Trophoblast cell (in vitro differentiated cells and primary cell): ENCODE measurements around the gene ALDH3B2.
A peak's percentile ranks its signal among the peaks of the same experiment; 100 is the strongest.

Experiments
- DNase-seq, 2 donors: peaks; one replicate each; pipeline ENCODE4 v3.0.0-alpha.2; 2016
- H2AFZ ChIP-seq: 2 replicates; pipeline ENCODE4 v1.6.1; 2013; ENCODE audit warnings: low read length, moderate library complexity, mild to moderate bottlenecking; ENCODE audit not compliant: insufficient read depth, poor library complexity
- H2AK5ac ChIP-seq: 2 replicates; pipeline ENCODE4 v1.6.1; 2013; ENCODE audit warnings: mild to moderate bottlenecking, low read length
- H2BK120ac ChIP-seq: 2 replicates; pipeline ENCODE4 v1.6.1; 2013; ENCODE audit warnings: low read length, mild to moderate bottlenecking, moderate library complexity; ENCODE audit not compliant: insufficient read depth, poor library complexity
- H2BK12ac ChIP-seq: 2 replicates; pipeline ENCODE4 v1.6.1; 2013; ENCODE audit warnings: mild to moderate bottlenecking, low read length, moderate library complexity
- H2BK5ac ChIP-seq: 2 replicates; pipeline ENCODE4 v1.6.1; 2013; ENCODE audit warnings: low read length, low read depth, moderate library complexity, mild to moderate bottlenecking; ENCODE audit not compliant: poor library complexity
- H3K14ac ChIP-seq: 2 replicates; pipeline ENCODE4 v1.6.1; 2013; ENCODE audit warnings: mild to moderate bottlenecking, low read length
- H3K18ac ChIP-seq: 2 replicates; pipeline ENCODE4 v1.6.1; 2013; ENCODE audit warnings: mild to moderate bottlenecking, low read length
- H3K23ac ChIP-seq: 2 replicates; pipeline ENCODE4 v1.6.1; 2013; ENCODE audit warnings: low read length
- H3K27ac ChIP-seq: 2 replicates; pipeline ENCODE4 v1.5.1; 2013; ENCODE audit warnings: low read depth, mild to moderate bottlenecking, inconsistent platforms, low read length, moderate library complexity
- H3K27me3 ChIP-seq: 2 replicates; pipeline ENCODE4 v1.6.1; 2013; ENCODE audit warnings: inconsistent platforms, mild to moderate bottlenecking, low read length, moderate library complexity; ENCODE audit not compliant: insufficient read depth
- H3K36me3 ChIP-seq, 2 experiments: 1 replicate in 1 of 2; 2 replicates in 1 of 2; pipeline ENCODE4 v1.6.1; 2013; ENCODE audit warnings: low read length in 2 of 2, mild to moderate bottlenecking in 2 of 2, moderate library complexity in 1 of 2; ENCODE audit not compliant: insufficient read depth in 2 of 2, control insufficient read depth in 1 of 2
- H3K4ac ChIP-seq: 2 replicates; pipeline ENCODE4 v1.6.1; 2013; ENCODE audit warnings: low read depth, mild to moderate bottlenecking, low read length, moderate library complexity
- H3K4me1 ChIP-seq, 2 experiments: 1 replicate in 1 of 2; 2 replicates in 1 of 2; pipeline ENCODE4 v1.6.1; 2013; ENCODE audit warnings: low read length in 2 of 2, mild to moderate bottlenecking in 2 of 2, moderate library complexity in 1 of 2; ENCODE audit not compliant: insufficient read depth in 2 of 2, control insufficient read depth in 1 of 2
- H3K4me2 ChIP-seq: 2 replicates; pipeline ENCODE4 v1.6.1; 2013; ENCODE audit warnings: inconsistent platforms, mild to moderate bottlenecking, low read length, moderate library complexity
- H3K4me3 ChIP-seq: 2 replicates; pipeline ENCODE4 v1.5.1; 2013; ENCODE audit warnings: mild to moderate bottlenecking, low read depth, low read length, inconsistent platforms
- H3K79me1 ChIP-seq: one replicate; pipeline ENCODE4 v1.6.1; 2013; ENCODE audit warnings: low read length
- H3K79me2 ChIP-seq: 2 replicates; pipeline ENCODE4 v1.6.1; 2013; ENCODE audit warnings: low read length, mild to moderate bottlenecking; ENCODE audit not compliant: control insufficient read depth, insufficient read depth, poor library complexity
- H3K9ac ChIP-seq: 2 replicates; pipeline ENCODE4 v1.6.1; 2013; ENCODE audit warnings: mild to moderate bottlenecking, low read length
- H3K9me3 ChIP-seq: 2 replicates; pipeline ENCODE4 v1.6.1; 2013; ENCODE audit warnings: low read depth, mild to moderate bottlenecking, control low read depth, inconsistent platforms, low read length; ENCODE audit not compliant: insufficient read depth
- H4K12ac ChIP-seq: 2 replicates; pipeline ENCODE4 v1.6.1; 2013; ENCODE audit warnings: low read depth, mild to moderate bottlenecking, low read length, moderate library complexity
- H4K8ac ChIP-seq: 2 replicates; pipeline ENCODE4 v1.6.1; 2013; ENCODE audit warnings: low read depth, mild to moderate bottlenecking, low read length, moderate library complexity
- H4K91ac ChIP-seq: one replicate; pipeline ENCODE4 v1.6.1; 2013; ENCODE audit warnings: low read depth, mild to moderate bottlenecking, low read length, moderate library complexity
- whole genome bisulfite sequencing: extraction: QIAGEN DNeasy Blood & Tissue Kit; methylation state at CpG from one replicate; pipeline ENCODE4 v1.1.7; 2013; ENCODE audit warnings: missing lambda C conversion rate; ENCODE audit not compliant: insufficient read length, insufficient coverage; ENCODE audit errors: extremely low coverage; 5-methylcytosine and 5-hydroxymethylcytosine counted together

ALDH3B2 gene

DNA sequence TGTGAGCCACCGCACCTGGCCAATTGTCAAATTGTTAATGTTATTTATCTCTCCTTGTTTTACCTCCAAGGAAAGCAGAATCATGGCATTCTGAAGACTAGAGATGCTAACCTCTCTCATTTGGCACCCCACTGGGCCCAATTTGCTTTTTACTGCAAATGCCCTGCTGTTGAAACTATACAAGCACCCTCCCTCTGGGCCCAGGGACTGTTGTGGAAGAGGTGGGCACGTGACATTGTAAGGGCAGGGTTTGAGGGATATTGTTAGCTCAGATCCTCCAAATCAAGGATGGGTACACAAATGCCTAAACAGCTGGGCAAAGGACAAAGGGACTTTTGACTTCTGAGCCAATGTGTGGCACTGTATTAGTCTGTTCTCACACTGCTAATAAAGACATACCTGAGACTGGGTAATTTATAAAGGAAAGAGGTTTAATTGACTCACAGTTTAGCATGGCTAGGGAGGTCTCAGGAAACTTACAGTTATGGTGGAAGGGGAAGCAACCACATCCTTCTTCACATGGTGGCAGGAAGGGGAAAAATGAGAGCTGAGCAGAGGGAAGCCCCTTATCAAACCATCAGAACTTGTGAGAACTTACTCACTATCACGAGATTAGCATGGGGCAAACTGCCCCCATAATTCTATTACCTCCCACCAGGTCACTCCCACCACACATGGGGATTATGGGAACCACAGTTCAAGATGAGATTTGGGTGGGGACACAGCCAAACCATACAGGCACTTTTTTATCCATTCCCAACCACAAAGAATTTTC is 6.5 kb upstream of the ALDH3B2 start:
- H3K18ac ChIP-seq = peak overlapping the region; percentile 26
- H4K91ac ChIP-seq = peak overlapping the region; percentile 84
- H2BK5ac ChIP-seq = no peak overlapping the region
- no peak overlapping the region for H3K27ac ChIP-seq
- no peak for DNase-seq
- no peak overlapping the region for H3K4ac ChIP-seq
- no peak overlapping the region for H2AFZ ChIP-seq
- H3K79me1 ChIP-seq = peaks cover 15% of the 10 kb centered on the region
- H3K14ac ChIP-seq = peak overlapping the region; percentile 37
- H3K4me2 ChIP-seq = no peak overlapping the region
- peak overlapping the region; percentile 75 for H2BK120ac ChIP-seq
- no peaks in the 10 kb centered on the region for H3K9me3 ChIP-seq
- H4K8ac ChIP-seq = peak overlapping the region; percentile 29
- H4K12ac ChIP-seq = no peak overlapping the region
- peak overlapping the region; percentile 90 for H2BK12ac ChIP-seq
- peak overlapping the region; percentile 63 for H2AK5ac ChIP-seq
- no peak overlapping the region for H3K23ac ChIP-seq
- no peaks in the 10 kb centered on the region for H3K27me3 ChIP-seq
- H3K79me2 ChIP-seq = no peaks in the 10 kb centered on the region
- H3K9ac ChIP-seq = no peak overlapping the region
- H3K36me3 ChIP-seq = no peaks in the 10 kb centered on the region
- no peak overlapping the region for H3K4me3 ChIP-seq
- H3K4me1 ChIP-seq = peaks cover 16% of the 10 kb centered on the region in 2 experiments
- no CpG with 5 or more reads among the region's 3 CpGs for WGBS

DNA sequence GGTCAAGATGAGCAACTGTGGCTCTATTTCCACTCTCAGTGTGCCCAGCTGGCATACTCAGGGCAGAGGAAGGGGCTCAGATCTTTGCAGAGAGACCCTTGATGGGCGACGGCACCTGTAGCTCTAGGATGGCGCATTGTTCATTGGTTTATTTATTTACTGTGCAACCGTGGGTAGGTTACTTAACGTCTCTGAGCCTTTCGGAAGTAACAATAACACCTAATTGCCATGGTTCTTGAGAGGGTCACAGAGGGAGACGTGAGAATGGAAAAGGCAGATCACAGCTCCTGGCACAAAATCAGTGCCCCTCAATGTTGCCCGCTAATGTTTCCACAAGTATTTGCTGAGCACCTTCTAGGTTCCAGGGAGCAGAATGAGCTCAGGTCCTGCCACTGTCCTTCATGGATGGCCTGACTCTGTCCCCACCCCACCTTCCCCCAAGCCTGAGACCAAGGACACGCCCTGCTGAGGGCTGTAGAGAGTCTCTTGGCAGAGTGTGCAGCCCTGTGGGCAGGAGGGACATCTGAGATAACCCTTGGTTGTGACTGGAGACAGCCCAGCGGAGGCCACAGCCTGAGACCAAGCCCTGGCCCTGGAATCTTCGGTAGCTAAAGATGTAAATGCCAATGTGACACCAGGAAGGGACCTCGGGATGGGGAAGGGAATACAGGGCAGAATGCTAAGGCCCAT is 780 bp upstream of the ALDH3B2 start:
- Histone ChIP-seq H3K36me3 (no peaks in the 10 kb centered on the region), H3K4me1 (peaks cover 22 to 23% of the 10 kb centered on the region in 2 experiments), H3K27ac (peak overlapping the region; percentile 90), H3K14ac (peak overlapping the region; percentile 96), H2BK5ac (peak overlapping the region; percentile 98), H4K8ac (peak overlapping the region; percentile 89), H2BK12ac (peak overlapping the region; percentile 97), H3K4me2 (peak overlapping the region; percentile 19), H3K27me3 (no peaks in the 10 kb centered on the region), H3K9ac (peak overlapping the region; percentile 25), H3K79me1 (peaks cover 23% of the 10 kb centered on the region), H3K4ac (peak overlapping the region; percentile 82), H4K12ac (peak overlapping the region; percentile 71), H2AK5ac (peak overlapping the region; percentile 93), H4K91ac (peak overlapping the region; percentile 99), H3K23ac (no peak overlapping the region), H2AFZ (peak overlapping the region; percentile 40), H3K18ac (peak overlapping the region; percentile 93), H2BK120ac (peak overlapping the region; percentile 100), H3K4me3 (no peak overlapping the region), H3K9me3 (no peaks in the 10 kb centered on the region), H3K79me2 (peaks cover 12% of the 10 kb centered on the region)
- WGBS = no CpG with 5 or more reads among the region's 12 CpGs
- peak in 1 of 2 donors; percentile 37 for DNase-seq

DNA sequence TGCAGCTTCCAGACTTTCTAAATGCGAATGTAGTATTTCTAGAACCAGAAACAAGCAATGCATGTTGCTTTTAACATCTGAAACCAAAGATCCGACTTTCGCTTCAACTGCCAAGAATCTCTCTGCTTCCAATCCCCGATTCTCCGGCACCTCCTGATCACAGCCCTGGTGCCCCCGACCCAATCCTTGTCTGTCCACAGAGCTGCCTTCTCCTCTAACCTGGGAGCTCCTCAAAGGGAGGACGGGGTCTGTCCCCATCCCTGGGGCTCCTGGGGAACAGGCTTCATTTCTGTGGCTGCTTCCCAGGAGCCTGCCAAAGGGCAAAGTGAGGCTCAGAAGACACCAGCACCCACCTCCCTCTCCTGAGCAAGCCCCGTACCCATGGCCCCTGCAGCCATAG is 521 bp downstream of the ALDH3B2 start:
- DNase-seq = no peak
- Histone ChIP-seq H3K9ac (no peak overlapping the region), H3K79me1 (peaks cover 23% of the 10 kb centered on the region), H3K27me3 (no peaks in the 10 kb centered on the region), H2BK12ac (peak overlapping the region; percentile 73), H3K9me3 (no peaks in the 10 kb centered on the region), H3K79me2 (peaks cover 12% of the 10 kb centered on the region), H3K23ac (no peak overlapping the region), H3K4me1 (peaks cover 22 to 23% of the 10 kb centered on the region in 2 experiments), H3K4ac (peak overlapping the region; percentile 11), H2BK5ac (peak overlapping the region; percentile 88), H3K18ac (peak overlapping the region; percentile 79), H4K8ac (peak overlapping the region; percentile 67), H3K36me3 (no peaks in the 10 kb centered on the region), H3K4me2 (no peak overlapping the region), H2BK120ac (peak overlapping the region; percentile 99), H3K27ac (peak overlapping the region; percentile 51), H4K12ac (peak overlapping the region; percentile 55), H4K91ac (peak overlapping the region; percentile 97), H2AK5ac (peak overlapping the region; percentile 65), H3K14ac (peak overlapping the region; percentile 82), H2AFZ (peak overlapping the region; percentile 70), H3K4me3 (no peak overlapping the region)
- WGBS = no CpG with 5 or more reads among the region's 8 CpGs

DNA sequence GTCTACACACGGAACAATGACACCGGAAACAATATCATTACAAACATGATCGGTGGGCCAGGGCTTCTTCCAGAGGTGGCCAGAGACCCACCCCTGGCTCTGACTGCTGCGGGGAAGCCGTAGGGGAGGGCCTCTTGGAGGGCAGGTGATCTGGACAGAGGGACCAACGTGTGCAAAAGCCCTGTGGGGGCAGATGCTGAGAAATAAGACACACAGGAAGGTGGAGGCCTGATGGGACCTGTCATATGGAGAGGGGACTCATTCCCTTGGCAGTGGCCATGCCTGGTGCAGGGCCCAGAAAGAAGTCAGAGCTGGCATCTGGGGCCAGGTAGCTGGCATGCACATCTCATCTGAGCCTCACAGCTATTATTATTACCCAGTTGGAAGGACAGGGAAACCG is 1.1 kb downstream of the ALDH3B2 start:
- H2BK12ac ChIP-seq = peak overlapping the region; percentile 73
- H3K4ac ChIP-seq = peak overlapping the region; percentile 11
- H3K18ac ChIP-seq = peak overlapping the region; percentile 79
- no peak for DNase-seq
- no peak overlapping the region for H3K4me2 ChIP-seq
- H4K12ac ChIP-seq = no peak overlapping the region
- H3K14ac ChIP-seq = peak overlapping the region; percentile 82
- no peak overlapping the region for H3K9ac ChIP-seq
- H3K27me3 ChIP-seq = no peaks in the 10 kb centered on the region
- peaks cover 12% of the 10 kb centered on the region for H3K79me2 ChIP-seq
- H2BK120ac ChIP-seq = peak overlapping the region; percentile 99
- WGBS = no CpG with 5 or more reads among the region's 7 CpGs
- no peak overlapping the region for H3K23ac ChIP-seq
- no peak overlapping the region for H3K27ac ChIP-seq
- H3K9me3 ChIP-seq = no peaks in the 10 kb centered on the region
- no peak overlapping the region for H3K4me3 ChIP-seq
- H3K79me1 ChIP-seq = peaks cover 23% of the 10 kb centered on the region
- H3K36me3 ChIP-seq = no peaks in the 10 kb centered on the region
- peak overlapping the region; percentile 65 for H2AK5ac ChIP-seq
- H2AFZ ChIP-seq = no peak overlapping the region
- peaks cover 22 to 23% of the 10 kb centered on the region in 2 experiments for H3K4me1 ChIP-seq
- H4K8ac ChIP-seq = peak overlapping the region; percentile 67
- H2BK5ac ChIP-seq = peak overlapping the region; percentile 88
- peak overlapping the region; percentile 97 for H4K91ac ChIP-seq
